ENCODE measurements around the gene SLCO2A1. TPM values are rescaled to one million over a fixed set of nuclear protein-coding genes. Genes with fewer than 3 reads are reported as not detected.

The SLCO2A1 gene
- total RNA-seq, 1 donor: 0.36 TPM

DNA sequence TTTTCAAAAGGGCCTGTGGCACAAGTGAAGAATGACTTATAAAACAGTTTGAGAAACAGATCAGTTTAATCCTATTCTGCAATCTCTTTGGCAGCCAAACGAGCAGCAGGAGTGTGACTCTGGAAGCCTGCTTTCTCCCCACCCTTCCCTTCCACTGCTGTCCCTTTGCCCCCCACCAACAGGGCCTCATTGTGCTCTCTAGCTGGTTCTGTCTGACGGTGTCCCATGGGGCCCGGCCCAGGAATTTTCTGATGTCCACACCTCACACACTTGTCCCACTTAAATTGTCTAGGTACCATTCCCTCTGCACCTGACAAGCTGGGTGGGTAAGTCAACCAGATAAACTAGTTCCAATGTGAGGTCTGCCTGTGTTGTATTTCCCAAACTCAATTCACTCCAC is 16.4 kb downstream of the SLCO2A1 start:
- H2AFZ ChIP-seq (ENCODE audit: low read length): no peak overlapping the region
- no peaks in the 10 kb centered on the region for H3K36me3 ChIP-seq (ENCODE audit: insufficient read depth, low read length)
- DNase-seq (ENCODE audit: insufficient read length, low spot score, missing footprints): no peak
- H4K20me1 ChIP-seq (ENCODE audit: insufficient read depth, low read length): no peaks in the 10 kb centered on the region
- H3K4me1 ChIP-seq (ENCODE audit: insufficient read depth, low read length): peaks cover 19% of the 10 kb centered on the region
- TF ChIP-seq, protein P1, sequence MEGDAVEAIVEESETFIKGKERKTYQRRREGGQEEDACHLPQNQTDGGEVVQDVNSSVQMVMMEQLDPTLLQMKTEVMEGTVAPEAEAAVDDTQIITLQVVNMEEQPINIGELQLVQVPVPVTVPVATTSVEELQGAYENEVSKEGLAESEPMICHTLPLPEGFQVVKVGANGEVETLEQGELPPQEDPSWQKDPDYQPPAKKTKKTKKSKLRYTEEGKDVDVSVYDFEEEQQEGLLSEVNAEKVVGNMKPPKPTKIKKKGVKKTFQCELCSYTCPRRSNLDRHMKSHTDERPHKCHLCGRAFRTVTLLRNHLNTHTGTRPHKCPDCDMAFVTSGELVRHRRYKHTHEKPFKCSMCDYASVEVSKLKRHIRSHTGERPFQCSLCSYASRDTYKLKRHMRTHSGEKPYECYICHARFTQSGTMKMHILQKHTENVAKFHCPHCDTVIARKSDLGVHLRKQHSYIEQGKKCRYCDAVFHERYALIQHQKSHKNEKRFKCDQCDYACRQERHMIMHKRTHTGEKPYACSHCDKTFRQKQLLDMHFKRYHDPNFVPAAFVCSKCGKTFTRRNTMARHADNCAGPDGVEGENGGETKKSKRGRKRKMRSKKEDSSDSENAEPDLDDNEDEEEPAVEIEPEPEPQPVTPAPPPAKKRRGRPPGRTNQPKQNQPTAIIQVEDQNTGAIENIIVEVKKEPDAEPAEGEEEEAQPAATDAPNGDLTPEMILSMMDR (IDR thresholded peaks at IDR 0.05; ENCODE audit: extremely low read depth, low read depth, low read length): no peak
- H3K27ac ChIP-seq (ENCODE audit: low read depth, low read length): no peak overlapping the region
- no peak overlapping the region for H3K4me2 ChIP-seq (ENCODE audit: insufficient read depth, low read length)
- no peaks in the 10 kb centered on the region for H3K9me3 ChIP-seq (ENCODE audit: low read depth, low read length)
- H3K27me3 ChIP-seq (ENCODE audit: insufficient read depth, low read length): peaks cover under 1% of the 10 kb centered on the region
- no peaks in the 10 kb centered on the region for H3K79me2 ChIP-seq (ENCODE audit: insufficient read depth, low read length)
- H3K4me3 ChIP-seq (ENCODE audit: insufficient read depth, low read length): no peak overlapping the region

DNA sequence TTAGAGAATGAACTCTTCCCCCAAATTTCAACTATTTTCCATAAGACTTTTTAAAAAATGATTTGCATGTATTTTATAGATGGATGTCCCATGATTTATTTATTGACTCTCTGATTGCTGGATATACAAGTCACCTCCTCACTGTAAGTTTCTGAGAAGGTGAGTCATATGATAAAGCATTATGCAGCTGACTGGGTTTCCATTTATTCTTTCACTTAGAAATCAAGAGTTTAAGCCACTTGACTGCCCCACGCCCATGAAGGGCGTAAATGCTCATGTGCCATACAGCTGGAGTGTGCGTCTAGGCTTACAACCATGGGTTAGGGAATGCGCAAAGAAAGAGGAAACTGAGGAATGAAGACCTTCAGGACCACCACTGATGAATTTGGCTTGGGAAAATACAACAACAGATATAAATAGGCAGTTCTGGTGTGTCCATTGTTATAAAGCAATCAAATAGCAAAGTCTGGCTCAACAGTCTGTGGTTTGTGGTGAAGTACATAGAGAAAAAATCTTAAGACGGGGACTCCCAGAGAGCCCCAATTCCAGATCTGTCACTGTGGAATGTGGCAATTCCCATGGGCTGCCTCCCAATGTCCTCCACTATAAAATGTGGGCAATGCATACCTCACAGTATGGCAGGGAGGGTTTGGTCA is 20.3 kb downstream of the SLCO2A1 start:
- H2AFZ ChIP-seq (ENCODE audit: low read length): no peak overlapping the region
- no peaks in the 10 kb centered on the region for H3K36me3 ChIP-seq (ENCODE audit: insufficient read depth, low read length)
- H4K20me1 ChIP-seq (ENCODE audit: insufficient read depth, low read length): no peaks in the 10 kb centered on the region
- peaks cover 22% of the 10 kb centered on the region for H3K4me1 ChIP-seq (ENCODE audit: insufficient read depth, low read length)
- no peaks in the 10 kb centered on the region for H3K79me2 ChIP-seq (ENCODE audit: insufficient read depth, low read length)
- no peak overlapping the region for H3K4me3 ChIP-seq (ENCODE audit: insufficient read depth, low read length)
- H3K27me3 ChIP-seq (ENCODE audit: insufficient read depth, low read length): no peaks in the 10 kb centered on the region
- H3K27ac ChIP-seq (ENCODE audit: low read depth, low read length): peak overlapping the region; percentile 45
- no peak for DNase-seq (ENCODE audit: insufficient read length, low spot score, missing footprints)
- no peaks in the 10 kb centered on the region for H3K9me3 ChIP-seq (ENCODE audit: low read depth, low read length)
- peak overlapping the region; percentile 40 for H3K4me2 ChIP-seq (ENCODE audit: insufficient read depth, low read length)
- TF ChIP-seq, protein P1 (IDR thresholded peaks at IDR 0.05; ENCODE audit: extremely low read depth, low read depth, low read length): no peak

DNA sequence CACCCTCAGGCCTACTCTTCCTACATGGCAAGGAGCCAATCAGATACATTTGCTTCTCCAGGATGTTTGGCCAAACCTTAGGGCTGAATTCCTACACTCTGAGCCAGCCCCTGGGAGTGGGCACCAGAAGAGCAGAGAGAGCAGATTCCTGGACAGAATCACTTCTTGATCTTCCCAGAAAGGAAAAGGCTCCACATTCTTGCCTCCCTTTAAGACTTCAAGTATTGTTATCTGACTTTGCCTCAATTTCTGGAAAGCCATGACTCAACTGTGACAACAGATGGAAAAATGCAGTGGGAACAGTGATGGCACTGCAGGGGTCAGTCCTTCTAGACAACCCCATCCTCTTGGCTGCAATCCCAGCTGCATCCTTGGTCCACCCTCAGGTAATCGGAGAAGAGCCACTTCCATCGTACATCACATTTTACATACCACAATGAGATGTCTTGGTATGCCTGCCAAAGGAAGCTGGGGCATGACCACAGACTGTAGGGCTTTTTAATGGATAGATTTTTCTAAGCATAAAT is 21.0 kb downstream of the SLCO2A1 start:
- Histone ChIP-seq H3K9me3 (ENCODE audit: low read depth, low read length) (no peaks in the 10 kb centered on the region), H3K79me2 (ENCODE audit: insufficient read depth, low read length) (no peaks in the 10 kb centered on the region), H3K4me2 (ENCODE audit: insufficient read depth, low read length) (peak overlapping the region; percentile 7), H3K27ac (ENCODE audit: low read depth, low read length) (peak overlapping the region; percentile 45), H4K20me1 (ENCODE audit: insufficient read depth, low read length) (no peaks in the 10 kb centered on the region), H3K4me1 (ENCODE audit: insufficient read depth, low read length) (peaks cover 22% of the 10 kb centered on the region), H3K36me3 (ENCODE audit: insufficient read depth, low read length) (no peaks in the 10 kb centered on the region), H2AFZ (ENCODE audit: low read length) (no peak overlapping the region), H3K27me3 (ENCODE audit: insufficient read depth, low read length) (no peaks in the 10 kb centered on the region), H3K4me3 (ENCODE audit: insufficient read depth, low read length) (no peak overlapping the region)
- peak; percentile 75 for DNase-seq (ENCODE audit: insufficient read length, low spot score, missing footprints)
- TF ChIP-seq, protein P1 (IDR thresholded peaks at IDR 0.05; ENCODE audit: extremely low read depth, low read depth, low read length): no peak

DNA sequence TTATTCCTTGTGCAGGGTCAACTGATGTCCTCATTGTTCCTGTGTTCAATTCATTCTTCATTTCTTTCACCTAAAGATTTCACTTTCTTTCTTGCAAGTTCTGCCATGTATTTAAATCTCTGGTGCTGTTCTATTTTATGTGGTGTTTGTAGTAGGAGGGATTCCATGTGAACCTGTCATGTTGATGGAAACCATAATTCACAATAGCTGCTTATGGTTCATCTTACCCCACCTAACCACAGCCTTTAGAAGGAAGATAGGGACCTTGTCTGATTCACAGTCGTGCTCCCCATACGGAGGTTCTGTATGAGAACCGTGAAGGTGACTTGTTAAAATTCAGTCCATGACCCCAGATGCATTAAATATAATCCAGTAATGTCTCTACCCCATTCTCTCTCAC is 21.9 kb downstream of the SLCO2A1 start:
- Histone ChIP-seq H3K4me3 (ENCODE audit: insufficient read depth, low read length) (no peak overlapping the region), H3K27me3 (ENCODE audit: insufficient read depth, low read length) (no peaks in the 10 kb centered on the region), H3K27ac (ENCODE audit: low read depth, low read length) (no peak overlapping the region), H3K9me3 (ENCODE audit: low read depth, low read length) (no peaks in the 10 kb centered on the region), H3K36me3 (ENCODE audit: insufficient read depth, low read length) (no peaks in the 10 kb centered on the region), H2AFZ (ENCODE audit: low read length) (no peak overlapping the region), H4K20me1 (ENCODE audit: insufficient read depth, low read length) (no peaks in the 10 kb centered on the region), H3K4me1 (ENCODE audit: insufficient read depth, low read length) (peaks cover 22% of the 10 kb centered on the region), H3K4me2 (ENCODE audit: insufficient read depth, low read length) (no peak overlapping the region), H3K79me2 (ENCODE audit: insufficient read depth, low read length) (no peaks in the 10 kb centered on the region)
- TF ChIP-seq, protein P1 (IDR thresholded peaks at IDR 0.05; ENCODE audit: extremely low read depth, low read depth, low read length): no peak
- peak; percentile 47 for DNase-seq (ENCODE audit: insufficient read length, low spot score, missing footprints)

Measured in osteoblast (primary cell).